Measurements from ENCODE around the gene MMP14.

DNA sequence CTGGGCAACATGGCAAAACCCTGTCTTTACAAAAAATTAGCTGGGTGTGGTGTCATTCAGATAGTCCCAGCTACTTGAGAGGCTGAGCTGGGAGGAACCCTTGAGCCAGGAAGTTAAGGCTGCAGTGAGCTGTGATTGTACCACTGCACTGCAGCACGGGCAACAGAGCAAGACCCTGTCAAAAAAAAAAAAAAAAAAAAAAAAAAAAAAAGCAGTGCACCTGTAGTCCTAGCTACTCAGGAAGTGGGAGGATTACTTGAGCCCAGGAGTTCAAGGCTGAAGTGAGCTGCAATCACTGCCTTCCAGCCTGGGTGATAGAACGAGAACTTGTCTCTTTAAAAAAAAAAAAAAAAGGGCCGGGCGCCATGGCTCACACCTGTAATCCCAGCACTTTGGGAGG, 52.3 kb downstream of the MMP14 start:
- TF ChIP-seq POLR2A (IDR thresholded peaks at IDR 0.05; ENCODE audit: low read length): no peak
- TF ChIP-seq GATA1 (IDR thresholded peaks at IDR 0.05; ENCODE audit: low read depth, low read length): no peak

Measured in erythroblast (primary cell).